Kidney (tissue), 14 donors: Measurements from ENCODE around the gene ECSIT. TPM values are rescaled to one million over a fixed set of nuclear protein-coding genes. Genes with fewer than 3 reads are reported as not detected.

Source experiments
- DNase-seq, 5 donors: peaks; one replicate each; pipeline ENCODE4 v3.0.0-alpha.2; 2013 to 2020
- FAIRE-seq: peaks from 2 replicates; lab custom pipeline; 2012; peaks lifted over from hg19 to GRCh38; lab: Jason Lieb, UNC
- H3K27ac ChIP-seq, 2 donors: one replicate each; pipeline ENCODE4 v1.7.0; 2013; ENCODE audit warnings: low read depth in 2 of 2, low read length in 2 of 2, inconsistent platforms in 1 of 2
- H3K27me3 ChIP-seq: one replicate; pipeline ENCODE4 v1.7.1; 2013; ENCODE audit warnings: low read length, inconsistent platforms; ENCODE audit not compliant: control insufficient read depth, insufficient read depth
- H3K36me3 ChIP-seq, 3 donors: one replicate each; pipeline versions ENCODE4 v1.7.0 to v1.7.1; 2013; ENCODE audit warnings: low read length in 3 of 3, control low read depth in 1 of 3, inconsistent platforms in 1 of 3; ENCODE audit not compliant: insufficient read depth in 3 of 3, control insufficient read depth in 2 of 3
- H3K4me1 ChIP-seq, 3 donors: one replicate each; pipeline versions ENCODE4 v1.7.0 to v1.7.1; 2013; ENCODE audit warnings: low read length in 3 of 3, inconsistent platforms in 1 of 3, low read depth in 1 of 3; ENCODE audit not compliant: control insufficient read depth in 2 of 3, insufficient read depth in 2 of 3
- H3K4me3 ChIP-seq, 3 donors: one replicate each; pipeline versions ENCODE4 v1.7.0 to v1.8.1; 2013; ENCODE audit warnings: low read length in 3 of 3, control low read depth in 1 of 3, inconsistent platforms in 1 of 3
- H3K9ac ChIP-seq, 3 donors: one replicate each; pipeline versions ENCODE4 v1.7.0 to v1.7.1; 2013; ENCODE audit warnings: low read length in 3 of 3, control low read depth in 1 of 3, inconsistent platforms in 1 of 3
- H3K9me3 ChIP-seq, 3 donors: one replicate each; pipeline versions ENCODE4 v1.7.0 to v1.7.1; 2013; ENCODE audit warnings: low read length in 3 of 3, control low read depth in 1 of 3, inconsistent platforms in 1 of 3; ENCODE audit not compliant: control insufficient read depth in 2 of 3, insufficient read depth in 1 of 3
- intact Hi-C: fragments of 100-400 bp; cut with DNase I; formaldehyde crosslinking; loops from one replicate; pipeline ENCODE4 v1.11.1; 2022
- polyA plus RNA-seq: library from polyadenylated mRNA; stranded (reverse); fragments of 350-450 nt; fragmentation: Illumina TruSeq; extraction: RNeasy Lipid Tissue Mini Kit (QIAGEN cat#74804); gene quantifications from one replicate; pipeline ENCODE4 v1.2.3, GENCODE V29; 2014; ENCODE audit warnings: low read depth, low replicate concordance; ENCODE audit not compliant: insufficient read depth
- total RNA-seq: library from RNA; stranded (reverse); fragmentation: NEBNext Ultra II Directional; extraction: Animal tissue kit (Norgen Biotek cat#: 25700); gene quantifications from one replicate; pipeline ENCODE4 v1.2.1, GENCODE V29; 2021
- TF ChIP-seq, protein P1 (sequence below): IDR thresholded peaks from 3 replicates; pipeline ENCODE4 v1.5.1; 2012; ENCODE audit warnings: mild to moderate bottlenecking, moderate library complexity, borderline replicate concordance; ENCODE audit not compliant: insufficient read depth; ENCODE audit errors: extremely low read depth
- donor health status: control.
- donor health status: control.
- donor health status: control.
- donor health status: control.
- donor health status: control.
- donor health status: DM: yes; HTN: yes; CAD: no.
- donor health status: Normal renal cell carcinoma (clear cell type).

The ECSIT gene
- total and polyA plus RNA-seq, 2 donors from 2014 or later: 33.8 to 83.4 TPM

DNA sequence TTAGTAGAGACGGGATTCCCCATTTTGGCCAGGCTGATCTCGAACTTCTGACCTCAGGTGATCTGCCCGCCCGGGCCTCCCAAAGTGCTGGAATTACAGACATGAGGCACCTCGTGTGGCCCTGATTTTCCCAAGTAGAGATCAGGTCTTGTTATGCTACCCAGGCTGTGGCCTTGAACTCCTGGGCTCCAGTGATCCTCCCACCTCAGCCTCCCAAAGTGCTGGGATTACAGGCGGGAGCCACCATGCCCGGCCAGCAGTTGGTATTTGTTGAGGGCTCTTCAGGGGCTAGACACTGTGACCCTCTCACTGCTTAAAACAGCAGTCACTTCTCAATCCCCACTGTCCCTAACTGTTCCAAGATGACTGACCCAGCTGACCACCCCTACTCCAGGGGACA, 39.6 kb downstream of the ECSIT start:
- TF ChIP-seq, protein P1, sequence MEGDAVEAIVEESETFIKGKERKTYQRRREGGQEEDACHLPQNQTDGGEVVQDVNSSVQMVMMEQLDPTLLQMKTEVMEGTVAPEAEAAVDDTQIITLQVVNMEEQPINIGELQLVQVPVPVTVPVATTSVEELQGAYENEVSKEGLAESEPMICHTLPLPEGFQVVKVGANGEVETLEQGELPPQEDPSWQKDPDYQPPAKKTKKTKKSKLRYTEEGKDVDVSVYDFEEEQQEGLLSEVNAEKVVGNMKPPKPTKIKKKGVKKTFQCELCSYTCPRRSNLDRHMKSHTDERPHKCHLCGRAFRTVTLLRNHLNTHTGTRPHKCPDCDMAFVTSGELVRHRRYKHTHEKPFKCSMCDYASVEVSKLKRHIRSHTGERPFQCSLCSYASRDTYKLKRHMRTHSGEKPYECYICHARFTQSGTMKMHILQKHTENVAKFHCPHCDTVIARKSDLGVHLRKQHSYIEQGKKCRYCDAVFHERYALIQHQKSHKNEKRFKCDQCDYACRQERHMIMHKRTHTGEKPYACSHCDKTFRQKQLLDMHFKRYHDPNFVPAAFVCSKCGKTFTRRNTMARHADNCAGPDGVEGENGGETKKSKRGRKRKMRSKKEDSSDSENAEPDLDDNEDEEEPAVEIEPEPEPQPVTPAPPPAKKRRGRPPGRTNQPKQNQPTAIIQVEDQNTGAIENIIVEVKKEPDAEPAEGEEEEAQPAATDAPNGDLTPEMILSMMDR: no peak
- H3K9me3 ChIP-seq: no peaks in the 10 kb centered on the region
- no peaks in the 10 kb centered on the region for H3K4me1 ChIP-seq
- intact Hi-C loops: loop anchor here (10.0 kb wide), 1 partner anchor 455 kb away; no protein-coding TSS in a partner anchor
- no peaks in the 10 kb centered on the region for H3K27me3 ChIP-seq
- no peak for DNase-seq
- peaks cover 0 to 7% (median 0%) of the 10 kb centered on the region in 3 donors for H3K36me3 ChIP-seq
- no peak overlapping the region for H3K4me3 ChIP-seq
- no peak for FAIRE-seq
- H3K27ac ChIP-seq: no peak overlapping the region
- no peak overlapping the region for H3K9ac ChIP-seq

DNA sequence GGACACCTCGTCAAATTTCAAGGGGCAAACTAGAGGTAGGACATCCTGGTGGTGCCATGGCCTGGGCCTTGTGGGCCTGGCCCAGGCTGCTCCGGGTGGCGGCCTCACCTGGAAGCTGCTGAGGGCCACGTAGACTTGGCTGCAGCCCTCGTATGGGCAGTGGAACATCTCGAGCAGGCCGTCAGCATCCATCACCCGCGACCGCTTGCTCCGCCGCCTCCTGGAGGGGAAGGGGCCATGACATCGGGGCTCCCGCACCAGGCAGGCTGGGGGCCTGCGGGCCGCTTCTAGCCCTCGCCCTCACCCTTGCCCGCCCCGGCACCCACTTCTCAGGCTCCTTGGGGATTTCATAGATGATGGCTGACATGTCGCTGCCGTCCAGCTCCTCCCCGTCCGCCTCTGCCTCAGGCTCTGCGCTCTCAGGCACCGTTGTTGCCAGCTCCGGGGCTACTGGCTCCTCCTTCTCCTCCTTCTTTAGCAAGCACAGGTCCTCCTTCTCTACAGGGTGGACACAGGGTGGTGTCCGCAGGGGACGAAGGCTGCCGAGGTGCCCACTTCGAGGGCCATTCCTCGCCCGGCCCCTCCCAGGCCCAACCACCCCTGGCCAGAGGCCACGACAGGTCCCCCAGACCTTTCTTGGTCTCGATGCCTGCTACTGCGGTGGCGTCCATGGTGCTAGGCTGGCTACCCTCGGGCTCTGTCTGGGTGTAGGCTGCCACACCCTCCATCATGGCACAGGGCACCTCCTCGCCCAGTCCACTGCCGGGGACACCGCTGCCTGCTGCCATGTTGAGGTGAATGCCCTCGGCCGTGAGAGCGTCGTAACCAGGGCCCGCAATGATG, 42.1 kb downstream of the ECSIT start:
- Histone ChIP-seq H3K9ac (no peak overlapping the region), H3K36me3 (peaks cover 0 to 7% (median 0%) of the 10 kb centered on the region in 3 donors), H3K9me3 (no peaks in the 10 kb centered on the region), H3K4me1 (peaks cover 0 to 4% (median 0%) of the 10 kb centered on the region in 3 donors), H3K27ac (no peak overlapping the region), H3K27me3 (peaks cover 4% of the 10 kb centered on the region), H3K4me3 (no peak overlapping the region)
- no peak for DNase-seq
- intact Hi-C loops: loop anchor here (10.0 kb wide), 1 partner anchor 452 kb away; no protein-coding TSS in a partner anchor
- FAIRE-seq: no peak
- TF ChIP-seq, protein P1: no peak

DNA sequence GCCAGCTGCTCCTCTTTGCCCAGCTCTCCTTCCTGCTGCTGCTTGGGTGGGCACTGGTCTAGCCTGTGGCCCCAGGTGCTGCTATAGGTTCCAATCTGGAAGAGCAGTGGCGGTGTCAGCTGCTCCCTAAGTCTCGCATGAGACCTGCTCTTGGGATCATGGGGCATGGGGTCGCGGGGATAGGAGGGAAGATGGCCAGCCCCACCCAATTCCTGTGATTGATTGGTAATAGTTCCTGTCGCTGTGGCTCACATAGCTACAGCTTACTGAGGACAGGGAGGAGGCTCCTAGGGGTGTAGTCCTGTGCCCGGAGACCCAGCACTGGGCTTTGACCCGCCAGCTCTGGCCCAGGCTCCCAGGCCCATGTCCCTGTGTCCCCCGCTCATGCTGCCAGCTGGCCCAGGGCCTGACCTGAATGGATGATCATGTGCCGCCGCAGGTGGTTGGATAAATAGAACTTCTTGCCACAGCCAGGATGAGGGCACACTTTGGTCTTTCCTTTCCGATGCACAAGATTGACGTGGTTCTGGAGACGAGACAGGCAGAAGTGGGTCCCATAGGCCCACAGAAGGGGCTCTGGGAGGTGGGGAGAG, 43.6 kb downstream of the ECSIT start:
- H3K36me3 ChIP-seq: peaks cover 0 to 7% (median 0%) of the 10 kb centered on the region in 3 donors
- no peak overlapping the region for H3K9ac ChIP-seq
- peaks cover 0 to 4% (median 0%) of the 10 kb centered on the region in 3 donors for H3K4me1 ChIP-seq
- TF ChIP-seq, protein P1: no peak
- H3K4me3 ChIP-seq: no peak overlapping the region
- peaks cover 11% of the 10 kb centered on the region for H3K27me3 ChIP-seq
- no peak for DNase-seq
- H3K27ac ChIP-seq: no peak overlapping the region
- no peaks in the 10 kb centered on the region for H3K9me3 ChIP-seq
- intact Hi-C loops: loop anchor here (10.0 kb wide), 1 partner anchor 451 kb away; no protein-coding TSS in a partner anchor
- FAIRE-seq: no peak
